ENCODE measurements around the gene ZFAND6. TPM values are rescaled to one million over a fixed set of nuclear protein-coding genes. Genes with fewer than 3 reads are reported as not detected.
A peak's percentile ranks its signal among the peaks of the same experiment; 100 is the strongest.

Gene ZFAND6
- total RNA-seq, 1 experiment from 2014 or later = 181 TPM

GRCh38 chr15:80061582-80061981 lies 2.1 kb downstream of the ZFAND6 start:
- Histone ChIP-seq H3K36me3 (peaks cover 6% of the 10 kb centered on the region), H3K9me3 (replicated peaks) (no peaks in the 10 kb centered on the region), H3K27ac (no peak overlapping the region), H3K4me3 (no peak overlapping the region), H3K4me1 (replicated peaks) (peaks cover 17% of the 10 kb centered on the region), H3K27me3 (replicated peaks) (peaks cover 6% of the 10 kb centered on the region; the same call in 1 of the 2 replicates)
- no peak for DNase-seq (ENCODE audit: low read depth in 1 of 2, low spot score in 2 of 2)

DNA sequence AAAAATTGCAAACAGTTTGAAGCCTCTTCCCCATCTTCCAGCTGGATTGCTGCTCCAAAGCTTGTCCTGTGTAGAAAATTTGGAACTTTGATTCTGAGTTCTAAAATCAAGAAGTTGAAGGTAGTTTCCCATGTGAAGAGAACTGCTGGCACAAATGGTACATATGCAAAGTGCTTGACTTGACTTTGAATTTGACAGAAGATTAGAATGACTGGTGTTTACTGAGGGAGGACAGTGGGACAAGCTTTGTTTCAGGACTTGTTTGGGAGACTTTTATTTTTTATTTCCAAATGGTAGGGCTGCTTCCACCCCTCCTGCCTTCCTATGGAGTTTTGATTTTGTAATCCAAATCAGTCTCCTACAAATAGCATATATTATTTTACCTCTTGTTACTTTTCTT lies 7.4 kb downstream of the ZFAND6 start:
- Histone ChIP-seq H3K27ac (no peak overlapping the region), H3K36me3 (no peaks in the 10 kb centered on the region), H3K9me3 (replicated peaks) (no peaks in the 10 kb centered on the region), H3K4me1 (replicated peaks) (peaks cover 33% of the 10 kb centered on the region), H3K27me3 (replicated peaks) (no peaks in the 10 kb centered on the region), H3K4me3 (no peak overlapping the region)
- DNase-seq (ENCODE audit: low read depth in 1 of 2, low spot score in 2 of 2) = no peak

DNA sequence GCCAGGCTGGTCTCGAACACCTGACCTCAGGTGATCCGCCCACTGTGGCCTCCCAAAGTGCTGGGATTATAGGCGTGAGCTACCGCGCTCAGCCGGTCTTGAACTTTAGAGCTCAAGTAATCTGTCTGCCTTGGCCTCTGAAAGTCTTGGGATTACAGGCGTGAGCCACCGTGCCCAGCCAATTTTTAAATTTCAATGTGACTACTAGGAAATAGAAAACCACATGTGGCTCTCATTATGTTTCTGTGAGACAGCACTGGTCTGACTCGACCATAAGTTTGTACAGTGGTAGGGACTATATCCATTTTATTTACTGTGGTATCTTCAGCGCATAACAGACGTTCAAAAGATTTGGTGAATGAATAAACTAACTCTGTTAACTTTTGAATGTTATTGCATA lies 9.1 kb downstream of the ZFAND6 start:
- peaks cover 34% of the 10 kb centered on the region for H3K4me1 ChIP-seq (replicated peaks)
- H3K4me3 ChIP-seq = no peak overlapping the region
- H3K36me3 ChIP-seq = no peaks in the 10 kb centered on the region
- peak overlapping the region; percentile 63 for H3K27ac ChIP-seq
- no peaks in the 10 kb centered on the region for H3K9me3 ChIP-seq (replicated peaks)
- no peaks in the 10 kb centered on the region for H3K27me3 ChIP-seq (replicated peaks)
- DNase-seq (ENCODE audit: low read depth in 1 of 2, low spot score in 2 of 2) = peak; percentile 66 to 81

GRCh38 chr15:80070840-80071239 lies 11.4 kb downstream of the ZFAND6 start:
- DNase-seq (ENCODE audit: low read depth in 1 of 2, low spot score in 2 of 2) = no peak
- Histone ChIP-seq H3K36me3 (no peaks in the 10 kb centered on the region), H3K4me1 (replicated peaks) (peaks cover 34% of the 10 kb centered on the region), H3K9me3 (replicated peaks) (no peaks in the 10 kb centered on the region), H3K27ac (no peak overlapping the region), H3K4me3 (no peak overlapping the region), H3K27me3 (replicated peaks) (no peaks in the 10 kb centered on the region)

DNA sequence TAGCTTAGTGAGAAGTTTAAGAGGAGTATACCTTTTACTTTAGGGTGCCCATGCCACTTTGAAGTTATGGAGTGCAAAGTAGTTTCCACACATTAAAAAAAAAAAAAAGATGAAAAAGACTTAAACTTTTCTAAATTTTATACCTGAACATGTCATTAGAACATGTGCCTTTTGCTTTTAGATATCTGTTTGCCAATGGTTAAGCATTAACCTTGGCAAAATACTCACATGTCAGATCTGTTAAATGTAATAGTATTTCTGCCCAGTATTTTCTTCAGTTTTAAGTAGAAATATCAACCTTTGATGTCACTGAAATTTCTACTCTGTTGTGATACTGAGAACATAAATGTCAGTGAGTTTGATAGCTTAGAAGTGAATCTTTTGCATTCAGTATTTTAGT lies 12.2 kb downstream of the ZFAND6 start:
- no peaks in the 10 kb centered on the region for H3K27me3 ChIP-seq (replicated peaks)
- no peaks in the 10 kb centered on the region for H3K9me3 ChIP-seq (replicated peaks)
- DNase-seq (ENCODE audit: low read depth in 1 of 2, low spot score in 2 of 2) = no peak
- no peak overlapping the region for H3K27ac ChIP-seq
- H3K36me3 ChIP-seq = no peaks in the 10 kb centered on the region
- H3K4me1 ChIP-seq (replicated peaks) = peaks cover 34% of the 10 kb centered on the region
- H3K4me3 ChIP-seq = no peak overlapping the region

DNA sequence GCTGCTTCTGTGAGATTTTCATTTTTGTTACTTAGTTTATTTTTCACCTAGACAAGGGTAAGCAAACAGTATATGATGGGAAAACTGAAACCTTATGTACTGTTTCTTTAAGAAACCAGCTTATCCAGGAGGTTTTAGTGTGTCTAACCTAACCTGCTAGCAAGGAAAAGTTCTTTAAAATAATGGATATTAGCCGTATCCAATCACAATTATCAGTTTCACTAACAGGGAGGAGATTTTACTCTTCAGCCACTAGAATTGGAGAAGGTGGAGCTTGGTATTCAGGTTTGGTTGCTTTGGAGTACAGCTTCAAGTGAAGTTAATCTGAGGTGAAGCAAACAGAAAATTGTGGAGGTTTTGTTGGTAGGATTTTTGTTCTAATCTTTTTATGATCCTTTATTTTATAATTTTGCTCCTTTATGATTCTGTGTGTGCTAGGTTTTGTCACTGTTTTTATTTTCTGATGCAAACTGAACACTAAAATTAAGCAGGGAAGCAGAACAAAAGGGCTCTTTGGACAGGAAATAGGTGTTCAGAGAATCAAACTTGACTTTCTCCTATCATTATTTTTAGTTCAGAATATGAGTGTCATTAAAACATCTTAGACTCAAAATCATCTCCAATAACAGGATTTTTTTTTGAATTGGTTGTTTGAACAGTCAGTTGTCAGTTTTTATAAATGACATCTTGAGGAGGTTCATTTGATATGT lies 13.0 kb downstream of the ZFAND6 start:
- H3K4me1 ChIP-seq (replicated peaks) = peaks cover 34% of the 10 kb centered on the region
- peak in 1 of 2 experiments; percentile 84 for DNase-seq (ENCODE audit: low read depth in 1 of 2, low spot score in 2 of 2)
- H3K36me3 ChIP-seq = no peaks in the 10 kb centered on the region
- no peak overlapping the region for H3K27ac ChIP-seq
- no peaks in the 10 kb centered on the region for H3K27me3 ChIP-seq (replicated peaks)
- H3K4me3 ChIP-seq = peak overlapping the region; percentile 37
- H3K9me3 ChIP-seq (replicated peaks) = no peaks in the 10 kb centered on the region

- no peak for DNase-seq (ENCODE audit: low read depth in 1 of 2, low spot score in 2 of 2)
- H3K4me1 ChIP-seq (replicated peaks) = peaks cover 32% of the 10 kb centered on the region
- H3K36me3 ChIP-seq = no peaks in the 10 kb centered on the region
- 0 out of 2 replicates have a peak, but pooled peaks cover 1% of the 10 kb centered on the region for H3K9me3 ChIP-seq (replicated peaks)
- no peaks in the 10 kb centered on the region for H3K27me3 ChIP-seq (replicated peaks)
- H3K27ac ChIP-seq = no peak overlapping the region
- peak overlapping the region; percentile 37 for H3K4me3 ChIP-seq
Observed at GRCh38 chr15:80073197-80073596, 13.7 kb downstream of the ZFAND6 start.

- H3K27ac ChIP-seq = no peak overlapping the region
- no peaks in the 10 kb centered on the region for H3K27me3 ChIP-seq (replicated peaks)
- H3K36me3 ChIP-seq = no peaks in the 10 kb centered on the region
- H3K9me3 ChIP-seq (replicated peaks) = 0 out of 2 replicates have a peak, but pooled peaks cover 2% of the 10 kb centered on the region
- no peak for DNase-seq (ENCODE audit: low read depth in 1 of 2, low spot score in 2 of 2)
- peaks cover 3% of the 10 kb centered on the region; the same call in 1 of the 2 replicates for H3K4me1 ChIP-seq (replicated peaks)
- H3K4me3 ChIP-seq = no peak overlapping the region
Observed at GRCh38 chr15:80076321-80077318, 17.1 kb downstream of the ZFAND6 start.

DNA sequence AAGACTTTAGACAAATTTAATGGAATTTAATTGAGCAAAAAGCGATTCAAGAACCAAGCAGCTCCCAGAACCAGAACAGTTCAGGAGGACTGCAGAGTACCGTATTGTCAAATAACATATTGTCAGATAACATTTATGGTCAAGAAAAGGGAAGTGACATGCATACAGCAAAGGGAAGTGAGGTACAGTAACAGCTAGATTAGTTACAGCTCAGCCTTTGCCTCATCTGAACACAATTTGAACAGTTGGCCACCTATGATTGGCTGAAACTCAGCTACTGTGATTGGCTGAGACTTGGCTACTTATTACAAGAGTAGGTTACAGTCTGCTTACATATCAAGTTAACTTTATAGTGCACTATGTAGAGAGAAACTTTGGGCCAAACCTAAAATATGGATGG lies 21.9 kb downstream of the ZFAND6 start:
- H3K27ac ChIP-seq = no peak overlapping the region
- H3K4me3 ChIP-seq = no peak overlapping the region
- no peak for DNase-seq (ENCODE audit: low read depth in 1 of 2, low spot score in 2 of 2)
- H3K36me3 ChIP-seq = no peaks in the 10 kb centered on the region
- no peaks in the 10 kb centered on the region for H3K27me3 ChIP-seq (replicated peaks)
- H3K9me3 ChIP-seq (replicated peaks) = 0 out of 2 replicates have a peak, but pooled peaks cover 2% of the 10 kb centered on the region
- H3K4me1 ChIP-seq (replicated peaks) = no peaks in the 10 kb centered on the region

- no peaks in the 10 kb centered on the region for H3K9me3 ChIP-seq (replicated peaks)
Observed at GRCh38 chr15:80087104-80087503, 27.6 kb downstream of the ZFAND6 start.

GRCh38 chr15:80090041-80090440 lies 30.6 kb downstream of the ZFAND6 start:
- DNase-seq (ENCODE audit: low read depth in 1 of 2, low spot score in 2 of 2) = no peak
- Histone ChIP-seq H3K27ac (no peak overlapping the region), H3K4me3 (no peak overlapping the region), H3K9me3 (replicated peaks) (no peaks in the 10 kb centered on the region), H3K27me3 (replicated peaks) (no peaks in the 10 kb centered on the region), H3K4me1 (replicated peaks) (peaks cover 6% of the 10 kb centered on the region), H3K36me3 (peaks cover 6% of the 10 kb centered on the region; the same call in 1 of the 2 replicates)

More at GRCh38 chr15:80087104-80087503, 27.6 kb downstream of the ZFAND6 start:
- Histone ChIP-seq H3K4me3 (no peak overlapping the region), H3K4me1 (replicated peaks) (peaks cover 6% of the 10 kb centered on the region), H3K27ac (no peak overlapping the region), H3K27me3 (replicated peaks) (no peaks in the 10 kb centered on the region), H3K36me3 (peaks cover 6% of the 10 kb centered on the region; the same call in 1 of the 2 replicates)
- DNase-seq (ENCODE audit: low read depth in 1 of 2, low spot score in 2 of 2) = no peak

DNA sequence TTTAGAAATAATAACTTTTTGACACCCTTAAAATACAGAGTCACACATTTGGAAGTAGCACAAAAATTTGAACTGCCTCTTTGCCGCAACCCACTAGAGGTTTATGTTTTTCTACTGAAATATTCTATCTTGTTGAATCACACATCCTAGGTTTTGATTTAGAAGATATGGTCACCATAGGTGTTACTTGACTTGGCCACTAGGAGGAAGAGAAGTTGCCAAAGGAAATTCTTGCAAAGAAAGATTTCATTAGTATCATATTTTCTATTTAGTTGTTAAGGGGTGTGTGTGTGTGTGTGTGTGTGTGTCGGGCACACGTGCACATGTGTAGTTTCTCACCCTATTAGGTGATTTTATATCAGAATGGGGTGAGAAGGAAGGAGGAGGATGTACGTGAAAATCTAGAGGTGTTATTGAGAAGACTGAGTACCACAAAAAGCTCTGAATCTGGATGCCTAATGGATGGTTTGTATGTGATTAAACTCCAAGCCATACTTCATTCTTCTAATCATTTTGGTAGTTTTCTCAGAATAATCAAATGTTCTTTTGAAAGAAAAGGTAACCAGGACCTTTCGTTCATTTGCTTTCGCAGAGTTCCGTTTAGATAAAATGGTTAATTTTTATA lies 31.5 kb downstream of the ZFAND6 start:
- Histone ChIP-seq H3K36me3 (peaks cover 6% of the 10 kb centered on the region; the same call in 1 of the 2 replicates), H3K4me1 (replicated peaks) (peaks cover 6% of the 10 kb centered on the region), H3K4me3 (no peak overlapping the region), H3K9me3 (replicated peaks) (no peaks in the 10 kb centered on the region), H3K27ac (no peak overlapping the region), H3K27me3 (replicated peaks) (no peaks in the 10 kb centered on the region)
- DNase-seq (ENCODE audit: low read depth in 1 of 2, low spot score in 2 of 2) = no peak

- H3K36me3 ChIP-seq = peaks cover 6% of the 10 kb centered on the region; the same call in 1 of the 2 replicates
- no peak for DNase-seq (ENCODE audit: low read depth in 1 of 2, low spot score in 2 of 2)
- no peaks in the 10 kb centered on the region for H3K9me3 ChIP-seq (replicated peaks)
- H3K27me3 ChIP-seq (replicated peaks) = no peaks in the 10 kb centered on the region
- H3K27ac ChIP-seq = no peak overlapping the region
- no peaks in the 10 kb centered on the region; the same call in 1 of the 2 replicates for H3K4me1 ChIP-seq (replicated peaks)
- no peak overlapping the region for H3K4me3 ChIP-seq
Observed at GRCh38 chr15:80093854-80094418, 34.5 kb downstream of the ZFAND6 start.

Measured in SJSA1 (cell line).